ENCODE measurements around the gene TMPRSS7. TPM values are rescaled to one million over a fixed set of nuclear protein-coding genes. Genes with fewer than 3 reads are reported as not detected.

TMPRSS7 gene
- total RNA-seq, 4 donors from 2014 or later: not detected

DNA sequence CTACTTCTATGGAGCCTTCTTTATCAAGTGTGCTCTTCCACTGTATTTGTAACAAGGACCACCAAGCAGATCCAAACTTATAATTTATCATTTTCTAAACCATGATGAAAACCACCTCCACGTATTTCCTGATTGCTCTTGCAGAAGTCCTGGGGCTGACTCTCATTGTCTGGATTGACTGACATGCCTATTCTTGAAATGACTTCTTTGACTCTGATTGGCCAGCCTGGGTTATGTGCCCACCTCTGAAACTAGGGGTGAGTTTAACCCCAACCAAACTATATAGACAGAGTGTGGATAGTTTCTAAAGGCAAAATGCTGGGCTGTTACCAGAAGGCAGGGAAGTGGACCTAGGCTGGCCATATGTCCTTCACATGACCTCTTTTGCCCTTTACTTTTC lies 12.7 kb downstream of the TMPRSS7 start:
- Histone ChIP-seq H3K9me3 (no peaks in the 10 kb centered on the region), H3K4me3 (no peak overlapping the region), H3K36me3 (no peaks in the 10 kb centered on the region), H3K27ac (replicated peaks in 1 of 4) (no peak overlapping the region), H3K27me3 (peaks cover 0 to 6% (median 0%) of the 10 kb centered on the region in 4 donors), H3K4me1 (peaks cover 0 to 9% (median 2%) of the 10 kb centered on the region in 4 donors)
- no peak for DNase-seq (ENCODE audit: extremely low spot score)
- WGBS: 94% methylated on average over 1 of the region's 1 CpG
- intact Hi-C loops (cut with DNase I): no loop called here
- TF ChIP-seq POLR2A (IDR thresholded peaks at IDR 0.05; ENCODE audit: low read depth): no peak
- TF ChIP-seq, protein P1, sequence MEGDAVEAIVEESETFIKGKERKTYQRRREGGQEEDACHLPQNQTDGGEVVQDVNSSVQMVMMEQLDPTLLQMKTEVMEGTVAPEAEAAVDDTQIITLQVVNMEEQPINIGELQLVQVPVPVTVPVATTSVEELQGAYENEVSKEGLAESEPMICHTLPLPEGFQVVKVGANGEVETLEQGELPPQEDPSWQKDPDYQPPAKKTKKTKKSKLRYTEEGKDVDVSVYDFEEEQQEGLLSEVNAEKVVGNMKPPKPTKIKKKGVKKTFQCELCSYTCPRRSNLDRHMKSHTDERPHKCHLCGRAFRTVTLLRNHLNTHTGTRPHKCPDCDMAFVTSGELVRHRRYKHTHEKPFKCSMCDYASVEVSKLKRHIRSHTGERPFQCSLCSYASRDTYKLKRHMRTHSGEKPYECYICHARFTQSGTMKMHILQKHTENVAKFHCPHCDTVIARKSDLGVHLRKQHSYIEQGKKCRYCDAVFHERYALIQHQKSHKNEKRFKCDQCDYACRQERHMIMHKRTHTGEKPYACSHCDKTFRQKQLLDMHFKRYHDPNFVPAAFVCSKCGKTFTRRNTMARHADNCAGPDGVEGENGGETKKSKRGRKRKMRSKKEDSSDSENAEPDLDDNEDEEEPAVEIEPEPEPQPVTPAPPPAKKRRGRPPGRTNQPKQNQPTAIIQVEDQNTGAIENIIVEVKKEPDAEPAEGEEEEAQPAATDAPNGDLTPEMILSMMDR (IDR thresholded peaks at IDR 0.05): no peak
- no peak for TF ChIP-seq POLR2AphosphoS5 (IDR thresholded peaks at IDR 0.05)
- no peak for TF ChIP-seq EP300 (IDR thresholded peaks at IDR 0.05)

DNA sequence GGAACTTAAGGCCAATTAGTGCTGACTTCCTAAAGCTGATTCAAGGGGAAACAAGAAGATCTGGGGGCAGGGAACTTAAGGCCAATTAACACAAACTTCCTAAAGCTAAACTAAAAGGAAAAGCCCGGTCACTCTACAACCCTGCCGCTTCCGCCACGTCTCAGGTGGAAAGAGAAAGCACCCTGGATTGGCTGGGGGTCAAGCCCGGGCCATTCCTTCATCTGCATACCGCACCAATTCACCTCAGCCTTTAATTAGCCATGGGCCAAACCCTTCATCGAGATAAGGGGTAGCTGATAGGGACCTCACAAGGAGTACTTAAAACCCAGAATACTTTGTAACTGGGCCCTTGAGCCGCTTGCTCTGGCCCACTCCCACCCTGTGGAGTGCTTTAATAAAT lies 14.4 kb downstream of the TMPRSS7 start:
- TF ChIP-seq POLR2A (IDR thresholded peaks at IDR 0.05; ENCODE audit: low read depth) (no peak), POLR2AphosphoS5 (IDR thresholded peaks at IDR 0.05) (no peak), EP300 (IDR thresholded peaks at IDR 0.05) (no peak)
- TF ChIP-seq, protein P1 (IDR thresholded peaks at IDR 0.05): no peak
- 77% methylated on average over 8 of the region's 8 CpGs for WGBS
- no peak for DNase-seq (ENCODE audit: extremely low spot score)
- Histone ChIP-seq H3K4me3 (no peak overlapping the region), H3K9me3 (no peaks in the 10 kb centered on the region), H3K4me1 (peaks cover 0 to 3% (median under 1%) of the 10 kb centered on the region in 4 donors), H3K36me3 (no peaks in the 10 kb centered on the region), H3K27ac (replicated peaks in 1 of 4) (no peak overlapping the region), H3K27me3 (peaks cover 0 to 7% (median 0%) of the 10 kb centered on the region in 4 donors)
- intact Hi-C loops (cut with DNase I): no loop called here

DNA sequence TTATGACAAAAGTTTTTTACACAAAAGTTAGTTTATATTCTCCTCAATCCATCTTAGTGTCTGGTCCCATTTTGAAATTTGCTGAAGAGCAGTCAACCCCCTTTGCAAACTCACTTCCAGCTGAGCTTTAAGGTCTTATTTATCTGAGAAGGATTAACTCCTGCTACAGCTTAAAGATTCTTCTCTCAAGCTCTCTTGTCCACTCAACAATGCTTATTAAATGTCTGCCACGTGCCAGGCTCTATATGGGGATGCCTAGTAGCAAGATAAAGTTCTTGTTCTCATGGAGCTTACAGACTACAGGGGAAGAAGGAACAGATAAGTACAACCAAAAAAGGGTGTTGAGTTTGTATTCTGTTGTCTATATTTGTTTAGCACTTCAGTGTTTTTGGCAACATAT lies 18.7 kb downstream of the TMPRSS7 start:
- no peaks in the 10 kb centered on the region for H3K4me1 ChIP-seq
- H3K9me3 ChIP-seq: no peaks in the 10 kb centered on the region
- intact Hi-C loops (cut with DNase I): no loop called here
- TF ChIP-seq POLR2A (IDR thresholded peaks at IDR 0.05; ENCODE audit: low read depth) (no peak), POLR2AphosphoS5 (IDR thresholded peaks at IDR 0.05) (no peak), EP300 (IDR thresholded peaks at IDR 0.05) (no peak)
- TF ChIP-seq, protein P1 (IDR thresholded peaks at IDR 0.05): no peak
- 44% methylated on average over 1 of the region's 1 CpG for WGBS
- no peak for DNase-seq (ENCODE audit: extremely low spot score)
- H3K4me3 ChIP-seq: no peak overlapping the region
- H3K36me3 ChIP-seq: no peaks in the 10 kb centered on the region
- H3K27ac ChIP-seq (replicated peaks in 1 of 4): no peak overlapping the region
- peaks cover 0 to 7% (median 0%) of the 10 kb centered on the region in 4 donors for H3K27me3 ChIP-seq

DNA sequence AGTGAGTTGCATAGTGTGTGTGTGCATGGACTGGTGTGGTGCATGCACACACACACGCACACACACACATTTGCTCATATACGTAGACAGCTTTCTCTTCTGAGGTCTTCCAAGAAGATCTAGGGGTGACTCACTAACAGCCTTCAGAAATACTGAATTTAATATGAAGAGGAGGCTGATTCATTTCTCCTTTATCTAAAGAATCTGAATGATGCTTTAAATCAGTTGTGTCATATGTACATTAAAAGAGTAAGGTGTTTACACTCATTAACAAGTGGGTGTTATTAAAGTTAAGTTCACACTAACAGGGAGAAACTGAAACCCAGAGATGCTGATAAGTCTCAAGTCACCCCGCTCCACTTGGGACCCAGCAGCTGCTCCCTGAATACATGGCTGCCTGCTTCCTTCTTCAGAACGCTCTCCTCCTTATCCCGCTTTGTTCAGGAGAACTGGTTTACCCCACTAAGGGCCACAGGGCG lies 22.0 kb downstream of the TMPRSS7 start:
- no peaks in the 10 kb centered on the region for H3K9me3 ChIP-seq
- WGBS: 78% methylated on average over 6 of the region's 6 CpGs
- TF ChIP-seq EP300 (IDR thresholded peaks at IDR 0.05): no peak
- TF ChIP-seq POLR2AphosphoS5 (IDR thresholded peaks at IDR 0.05): no peak
- TF ChIP-seq, protein P1 (IDR thresholded peaks at IDR 0.05): no peak
- TF ChIP-seq POLR2A (IDR thresholded peaks at IDR 0.05; ENCODE audit: low read depth): no peak
- H3K4me1 ChIP-seq: no peaks in the 10 kb centered on the region
- no peak for DNase-seq (ENCODE audit: extremely low spot score)
- no peak overlapping the region for H3K4me3 ChIP-seq
- H3K36me3 ChIP-seq: no peaks in the 10 kb centered on the region
- intact Hi-C loops (cut with DNase I): no loop called here
- peaks cover 0 to 7% (median 0%) of the 10 kb centered on the region in 4 donors for H3K27me3 ChIP-seq
- H3K27ac ChIP-seq (replicated peaks in 1 of 4): no peak overlapping the region

DNA sequence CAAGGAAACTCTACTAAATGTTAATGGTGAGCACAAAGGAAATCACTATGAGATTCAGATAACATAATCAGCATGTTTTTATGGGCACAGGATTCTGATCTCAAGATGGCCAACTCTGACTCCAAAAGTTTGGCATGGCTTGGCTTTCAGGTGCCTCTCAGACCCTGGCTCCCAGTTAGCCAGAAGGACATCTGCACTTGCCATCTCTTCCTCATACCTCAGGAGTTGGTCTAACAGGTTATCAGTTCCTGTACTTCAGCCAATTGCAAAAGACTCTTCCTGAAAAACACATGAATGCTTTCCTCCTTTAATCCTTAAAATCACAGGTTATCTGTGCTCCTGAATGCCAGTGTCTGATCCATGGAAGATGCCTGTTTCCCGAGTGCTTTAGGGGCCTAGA lies 25.0 kb downstream of the TMPRSS7 start:
- Histone ChIP-seq H3K4me3 (no peak overlapping the region), H3K27me3 (no peaks in the 10 kb centered on the region), H3K4me1 (no peaks in the 10 kb centered on the region), H3K27ac (replicated peaks in 1 of 4) (no peak overlapping the region), H3K36me3 (no peaks in the 10 kb centered on the region), H3K9me3 (no peaks in the 10 kb centered on the region)
- TF ChIP-seq POLR2AphosphoS5 (IDR thresholded peaks at IDR 0.05) (no peak), EP300 (IDR thresholded peaks at IDR 0.05) (no peak), POLR2A (IDR thresholded peaks at IDR 0.05; ENCODE audit: low read depth) (no peak)
- TF ChIP-seq, protein P1 (IDR thresholded peaks at IDR 0.05): no peak
- DNase-seq (ENCODE audit: extremely low spot score): no peak
- intact Hi-C loops (cut with DNase I): no loop called here
- 89% methylated on average over 1 of the region's 1 CpG for WGBS

Data from esophagus muscularis mucosa (tissue), 4 donors.